VCaP (cell line): ENCODE measurements around the gene KIF12.
A peak's percentile ranks its signal among the peaks of the same experiment; 100 is the strongest.

ENCODE experiments used
- H3K27ac ChIP-seq: fragments of 450-650 bp; 2 replicates; pipeline ENCODE4 v1.5.1; 2017
- TF ChIP-seq, protein P1 (sequence below): fragments of 450-650 bp; conservative IDR thresholded peaks from 2 replicates; pipeline ENCODE4 v1.5.1; 2017; ENCODE audit warnings: mild to moderate bottlenecking, moderate library complexity

KIF12 gene

GRCh38 chr9:114055894-114056293, 43.2 kb downstream of the KIF12 start:
- no peak overlapping the region for H3K27ac ChIP-seq
- TF ChIP-seq, protein P1, sequence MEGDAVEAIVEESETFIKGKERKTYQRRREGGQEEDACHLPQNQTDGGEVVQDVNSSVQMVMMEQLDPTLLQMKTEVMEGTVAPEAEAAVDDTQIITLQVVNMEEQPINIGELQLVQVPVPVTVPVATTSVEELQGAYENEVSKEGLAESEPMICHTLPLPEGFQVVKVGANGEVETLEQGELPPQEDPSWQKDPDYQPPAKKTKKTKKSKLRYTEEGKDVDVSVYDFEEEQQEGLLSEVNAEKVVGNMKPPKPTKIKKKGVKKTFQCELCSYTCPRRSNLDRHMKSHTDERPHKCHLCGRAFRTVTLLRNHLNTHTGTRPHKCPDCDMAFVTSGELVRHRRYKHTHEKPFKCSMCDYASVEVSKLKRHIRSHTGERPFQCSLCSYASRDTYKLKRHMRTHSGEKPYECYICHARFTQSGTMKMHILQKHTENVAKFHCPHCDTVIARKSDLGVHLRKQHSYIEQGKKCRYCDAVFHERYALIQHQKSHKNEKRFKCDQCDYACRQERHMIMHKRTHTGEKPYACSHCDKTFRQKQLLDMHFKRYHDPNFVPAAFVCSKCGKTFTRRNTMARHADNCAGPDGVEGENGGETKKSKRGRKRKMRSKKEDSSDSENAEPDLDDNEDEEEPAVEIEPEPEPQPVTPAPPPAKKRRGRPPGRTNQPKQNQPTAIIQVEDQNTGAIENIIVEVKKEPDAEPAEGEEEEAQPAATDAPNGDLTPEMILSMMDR, result no peak

GRCh38 chr9:114055061-114055460, 44.0 kb downstream of the KIF12 start:
- TF ChIP-seq, protein P1, result no peak
- no peak overlapping the region for H3K27ac ChIP-seq

GRCh38 chr9:114054191-114054690, 44.9 kb downstream of the KIF12 start:
- H3K27ac ChIP-seq, result no peak overlapping the region
- TF ChIP-seq, protein P1, result no peak

DNA sequence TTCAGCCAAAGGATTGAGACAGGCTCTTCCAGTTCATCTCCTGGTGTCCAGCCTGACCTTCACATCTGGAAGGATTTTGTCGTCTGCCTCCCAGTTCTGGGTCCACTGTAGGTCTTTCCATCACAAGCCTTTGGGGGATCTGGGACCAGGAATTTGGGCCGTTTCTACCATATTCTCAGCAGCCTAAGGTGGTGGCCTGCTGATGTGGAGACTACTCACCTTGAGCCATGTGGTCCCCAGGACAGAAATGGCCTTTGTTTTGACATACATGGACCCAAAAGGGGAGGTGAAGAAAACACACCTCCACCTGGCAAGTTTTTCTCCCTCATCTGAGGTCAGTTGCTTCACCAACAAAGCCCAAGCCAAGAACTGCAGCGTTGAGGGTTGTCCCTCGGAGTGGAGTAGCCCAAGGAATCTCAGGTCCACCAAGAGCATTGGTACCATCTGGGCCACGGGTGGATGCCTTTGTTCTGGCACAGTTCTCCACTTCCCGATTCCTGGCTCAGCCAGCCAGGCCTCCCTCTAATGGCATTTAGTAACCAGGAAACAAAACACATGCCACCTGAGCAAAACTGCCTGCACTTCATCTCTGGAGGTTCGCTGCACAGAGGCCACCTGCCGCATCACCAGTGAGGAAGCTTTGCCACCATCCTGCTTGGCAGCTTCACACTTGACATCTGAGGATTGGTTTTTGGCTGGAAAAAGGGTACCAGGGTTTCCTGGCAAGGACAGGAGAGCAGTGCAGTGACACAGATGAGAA, 45.7 kb downstream of the KIF12 start:
- TF ChIP-seq, protein P1, result no peak
- no peak overlapping the region for H3K27ac ChIP-seq

DNA sequence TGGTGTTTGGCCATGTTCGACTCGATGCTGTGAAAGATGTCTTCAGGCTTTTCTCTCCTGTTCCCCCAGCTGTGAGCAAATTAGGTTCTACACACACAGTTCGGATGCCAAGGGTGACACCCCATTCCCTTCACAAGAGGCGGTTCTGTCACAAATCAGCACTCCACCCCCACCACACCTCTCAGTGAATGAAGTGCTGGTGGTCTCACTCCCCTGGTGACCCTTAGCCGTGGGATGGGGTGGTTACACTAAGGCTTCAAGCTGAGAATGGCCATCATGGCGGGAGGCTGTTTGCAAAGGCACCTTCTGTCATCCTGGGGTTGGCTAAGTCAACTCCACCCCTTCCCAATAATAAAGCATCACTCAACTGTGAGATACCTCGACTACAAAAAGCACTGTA, 47.4 kb downstream of the KIF12 start:
- no peak overlapping the region for H3K27ac ChIP-seq
- TF ChIP-seq, protein P1, result no peak

- no peak overlapping the region for H3K27ac ChIP-seq
- TF ChIP-seq, protein P1, result no peak
Measured at GRCh38 chr9:114051281-114051680, 47.8 kb downstream of the KIF12 start.

- TF ChIP-seq, protein P1, result no peak
- peak overlapping the region; percentile 37 for H3K27ac ChIP-seq
Measured at GRCh38 chr9:114050646-114051045, 48.4 kb downstream of the KIF12 start.
